Muscle of back (tissue), 11 donors: Measurements from ENCODE around the gene CX3CR1. TPM values are rescaled to one million over a fixed set of nuclear protein-coding genes. Genes with fewer than 3 reads are reported as not detected.
"Not testable (repeated sequence)": the region's sequence is repeated elsewhere in the genome, so short reads cannot be mapped to it uniquely, and the experiment has no call there.

ENCODE experiments used
- DNase-seq, 3 donors: peaks; one replicate each; pipeline versions ENCODE4 v3.0.0 to v3.0.0-alpha.2; 2013
- polyA plus RNA-seq, 10 donors: library from polyadenylated mRNA; unstranded; fragments of 120-200 nt; gene quantifications; one replicate each; pipeline ENCODE4 v1.2.1, GENCODE V29; 2013; ENCODE audit not compliant: insufficient read length in 10 of 10

CX3CR1 gene
- polyA plus RNA-seq, 10 donors = 2.1 to 4.7 (median 4.1) TPM

- no peak for DNase-seq
These were observed 11.9 kb downstream of the CX3CR1 start for GRCh38 chr3:39267631-39268548.

DNA sequence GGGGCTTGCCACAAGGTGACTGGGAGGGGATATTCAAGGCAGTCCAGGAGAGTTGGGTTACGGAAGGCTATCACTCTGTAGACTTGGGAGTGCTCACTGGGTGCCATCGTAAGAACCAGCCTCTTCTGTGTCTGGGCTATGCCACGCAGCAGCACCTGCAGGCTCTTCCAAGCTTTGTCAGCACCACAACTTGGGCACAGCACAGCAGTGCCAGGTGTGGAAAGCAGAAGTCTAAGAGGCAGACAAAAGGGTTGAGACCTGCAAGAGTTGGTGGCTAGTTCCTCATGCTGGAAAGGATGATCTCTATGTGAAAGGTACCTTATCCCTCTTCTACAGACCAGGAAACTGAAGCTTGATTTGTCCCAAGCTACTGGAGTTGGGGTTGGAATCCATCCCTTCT is 15.8 kb downstream of the CX3CR1 start:
- DNase-seq = no peak

DNA sequence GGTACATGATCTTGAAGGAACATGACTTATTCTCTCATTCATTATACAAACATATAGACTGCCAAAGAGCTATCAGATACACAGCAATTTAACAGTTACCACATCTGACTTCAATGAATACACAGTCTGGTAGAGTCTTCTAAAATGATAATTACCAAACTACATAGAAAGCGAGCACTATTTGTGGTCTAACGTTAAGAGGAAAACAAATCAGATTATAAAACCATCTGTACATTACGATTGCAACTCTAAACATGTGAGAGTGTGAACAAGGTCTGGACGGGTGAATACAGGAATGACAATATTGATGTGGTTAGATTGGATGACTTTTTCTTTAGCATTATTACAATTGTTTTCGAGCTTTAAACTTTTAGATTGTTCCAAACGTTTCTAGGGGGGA is 16.3 kb downstream of the CX3CR1 start:
- DNase-seq = no peak

DNA sequence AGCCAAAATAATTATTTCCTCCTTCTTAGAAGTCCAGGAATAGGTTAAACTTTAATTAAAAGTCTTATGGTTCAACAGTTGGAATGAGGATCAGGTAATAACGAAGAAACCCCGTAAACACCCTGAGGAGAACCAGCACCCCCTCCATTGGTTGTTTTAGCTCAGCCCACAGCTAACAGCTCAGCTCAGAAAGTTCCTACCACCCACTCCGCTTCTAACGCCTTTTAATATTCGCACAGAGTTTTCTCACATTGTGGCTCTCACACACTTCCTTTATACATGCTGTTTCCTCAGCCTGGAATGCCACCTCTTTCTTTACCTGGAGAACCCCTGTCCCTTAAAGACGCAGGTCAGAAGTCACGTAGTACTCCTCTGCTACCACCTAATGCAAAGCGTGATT is 17.0 kb downstream of the CX3CR1 start:
- DNase-seq = no peak

DNA sequence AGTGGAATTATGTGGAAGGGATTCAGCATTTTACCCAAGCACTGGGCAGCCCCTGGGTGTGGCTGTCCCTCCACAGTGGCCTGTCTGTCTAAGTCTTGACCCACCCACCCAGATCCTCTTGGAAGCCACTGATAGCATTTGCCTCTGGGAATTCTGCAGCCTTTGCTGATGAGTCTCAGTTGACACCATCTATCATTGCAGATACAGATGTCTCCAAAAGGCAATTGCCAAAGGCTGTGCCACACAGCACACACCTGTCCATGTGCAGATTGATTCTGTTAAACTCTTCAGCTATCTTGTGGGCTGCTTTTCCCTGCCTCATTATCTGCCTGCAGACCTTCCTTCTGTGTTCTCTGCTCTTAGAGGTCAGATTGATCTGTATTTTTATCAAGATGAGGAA is 18.1 kb downstream of the CX3CR1 start:
- DNase-seq = peak in 1 of 3 donors; percentile 20

GRCh38 chr3:39260957-39261356 is 18.9 kb downstream of the CX3CR1 start:
- DNase-seq = peak; percentile 82

DNA sequence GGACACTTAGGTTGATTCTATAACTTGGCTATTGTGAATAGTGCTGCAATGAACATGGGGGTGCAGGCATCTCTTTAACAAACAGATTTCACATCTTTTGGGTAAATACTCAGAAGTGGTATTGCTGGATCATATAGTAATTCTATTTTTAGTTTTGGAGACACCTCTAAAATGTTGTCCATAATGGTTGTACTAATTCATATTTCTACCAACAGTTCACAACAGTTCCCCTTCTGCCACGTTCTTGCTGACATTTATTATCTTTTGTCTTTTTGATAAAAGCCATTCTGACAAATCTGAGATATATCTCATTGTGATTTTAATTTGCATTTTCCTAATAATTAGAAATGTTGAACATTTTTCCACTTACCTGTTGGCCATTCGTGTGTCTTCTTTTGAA is 19.5 kb downstream of the CX3CR1 start:
- DNase-seq = no peak

- peak in 1 of 3 donors; percentile 26 for DNase-seq
These were observed 24.1 kb downstream of the CX3CR1 start for GRCh38 chr3:39255503-39256325.

DNA sequence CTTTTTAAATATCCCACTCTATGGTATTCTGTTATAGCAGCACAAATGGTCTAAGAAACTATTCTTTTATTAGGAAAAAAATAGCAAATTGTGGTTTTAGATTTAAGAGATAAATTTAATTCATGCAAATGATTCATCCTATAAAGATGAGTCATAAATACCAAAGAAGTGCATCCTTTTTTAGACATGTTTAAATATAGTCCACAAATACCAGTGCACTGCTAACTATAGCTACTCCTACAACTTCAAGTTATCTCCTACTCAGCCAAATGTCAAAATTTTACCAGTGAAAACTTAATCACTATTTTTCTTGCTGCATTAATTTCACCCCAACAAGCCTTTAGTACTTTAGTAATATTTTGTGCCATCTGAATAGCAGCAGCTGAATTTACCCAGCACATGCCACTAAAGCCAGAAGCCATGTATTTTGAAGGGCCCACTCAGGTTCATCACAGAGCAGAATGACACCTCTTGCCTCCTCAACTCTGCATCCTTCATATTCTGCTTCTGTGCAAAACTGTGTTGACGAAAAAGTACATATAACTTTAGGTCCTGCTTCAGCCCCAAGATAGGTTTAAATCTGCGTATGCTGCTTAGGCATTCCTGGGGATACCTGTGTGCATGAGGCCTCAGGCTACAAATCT is 24.9 kb downstream of the CX3CR1 start:
- peak in 1 of 3 donors; percentile 42 for DNase-seq

DNA sequence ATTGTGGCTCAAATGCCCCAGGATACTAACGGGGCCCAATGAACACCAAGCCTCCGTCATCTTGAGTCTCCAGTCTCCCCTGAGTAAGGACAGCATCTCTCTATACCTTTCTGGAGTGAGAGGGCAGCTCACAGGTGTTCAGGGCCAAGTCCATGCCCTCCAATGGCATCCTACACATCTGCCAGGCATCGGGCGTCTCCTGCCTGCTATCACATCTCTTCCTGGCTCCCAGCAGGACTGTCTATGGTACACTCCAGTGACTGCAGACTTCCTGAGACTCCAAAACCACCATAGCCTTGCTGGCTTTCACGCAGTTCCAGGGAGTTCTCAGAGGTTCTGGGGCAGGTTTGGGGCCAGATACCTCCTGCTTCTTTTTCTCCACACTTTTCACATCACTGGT is 28.3 kb downstream of the CX3CR1 start:
- no peak for DNase-seq

- DNase-seq = peak; percentile 27 to 42 (median 33)
These were observed 29.6 kb downstream of the CX3CR1 start for GRCh38 chr3:39250116-39250747.

- no peak for DNase-seq
These were observed 30.3 kb downstream of the CX3CR1 start for GRCh38 chr3:39249453-39250115.

DNA sequence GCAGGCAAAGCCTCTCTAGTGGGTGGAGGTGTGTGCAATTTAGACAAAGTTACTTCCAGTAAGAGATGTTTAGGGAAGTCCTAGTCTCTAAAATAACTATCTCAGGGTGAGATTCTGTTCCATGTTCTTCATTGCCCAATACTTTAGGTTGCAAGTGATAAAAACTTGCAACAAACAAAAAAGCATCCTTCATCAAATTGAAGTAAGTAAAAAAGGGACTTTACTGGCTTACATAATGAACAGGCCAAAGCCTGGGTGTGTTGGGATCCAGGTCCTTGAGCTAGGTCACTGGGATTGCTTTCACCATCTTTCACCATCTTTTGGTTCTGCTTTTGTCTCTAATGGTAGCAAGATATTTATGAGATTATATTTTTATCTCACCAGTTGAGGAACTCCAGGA is 38.3 kb downstream of the CX3CR1 start:
- no peak for DNase-seq

DNA sequence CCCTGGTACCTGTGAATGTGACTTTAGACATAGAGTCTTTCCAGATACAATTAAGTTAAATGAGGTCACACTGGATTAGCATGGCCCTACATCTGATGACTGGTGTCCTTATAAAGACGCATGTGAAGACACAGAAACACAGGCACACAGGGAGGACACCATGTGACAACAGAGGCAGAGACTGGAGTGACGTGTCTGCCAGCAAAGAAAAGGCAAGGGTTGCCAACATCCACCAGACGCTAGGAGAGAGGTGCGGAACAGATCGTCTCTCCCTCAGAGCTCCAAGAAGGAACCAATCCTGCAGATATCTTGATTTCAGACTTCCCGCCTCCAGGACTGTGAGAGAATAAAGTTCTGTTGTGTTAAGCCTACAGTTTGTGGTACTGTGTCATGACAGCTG is 42.8 kb downstream of the CX3CR1 start:
- DNase-seq = no peak

DNA sequence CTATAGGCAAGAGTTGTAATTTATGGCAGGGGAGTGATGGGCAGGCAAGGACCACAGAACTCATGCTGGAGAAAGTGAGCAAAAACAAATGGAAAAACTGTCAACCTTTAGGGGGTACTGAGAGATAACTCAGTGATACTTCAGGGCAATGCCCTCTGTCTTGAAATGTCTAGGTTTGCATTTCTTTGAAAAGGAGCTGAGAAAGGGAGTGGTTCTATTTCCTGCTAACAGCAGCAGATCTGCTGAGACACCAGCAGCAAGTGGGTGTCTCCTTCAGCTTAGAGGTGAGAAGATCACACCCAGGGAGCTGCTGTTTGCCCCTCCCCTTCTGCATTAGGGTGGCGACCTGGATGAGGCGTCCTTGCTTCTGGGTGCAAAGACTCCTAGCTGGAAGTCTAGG is 45.2 kb downstream of the CX3CR1 start:
- no peak for DNase-seq

DNA sequence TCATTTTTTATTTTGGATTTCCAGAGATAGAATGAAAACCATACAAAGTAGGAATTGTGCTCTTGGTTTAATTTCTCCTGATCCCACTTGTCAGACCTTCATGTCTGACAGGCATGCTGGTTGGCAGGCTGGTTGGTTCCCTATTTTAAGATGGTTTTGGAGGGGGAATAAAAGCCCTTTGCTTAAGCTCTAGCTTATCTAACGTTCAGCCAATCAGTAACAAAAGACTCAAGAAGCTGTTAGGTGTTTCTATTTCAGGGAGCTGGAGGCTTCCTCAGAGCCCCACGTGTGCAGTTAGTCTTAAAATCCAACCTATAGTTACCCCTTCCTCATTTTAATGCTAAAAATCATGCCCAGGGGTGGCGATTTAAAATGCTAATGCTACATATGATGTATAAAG is 47.0 kb downstream of the CX3CR1 start:
- DNase-seq = no peak

DNA sequence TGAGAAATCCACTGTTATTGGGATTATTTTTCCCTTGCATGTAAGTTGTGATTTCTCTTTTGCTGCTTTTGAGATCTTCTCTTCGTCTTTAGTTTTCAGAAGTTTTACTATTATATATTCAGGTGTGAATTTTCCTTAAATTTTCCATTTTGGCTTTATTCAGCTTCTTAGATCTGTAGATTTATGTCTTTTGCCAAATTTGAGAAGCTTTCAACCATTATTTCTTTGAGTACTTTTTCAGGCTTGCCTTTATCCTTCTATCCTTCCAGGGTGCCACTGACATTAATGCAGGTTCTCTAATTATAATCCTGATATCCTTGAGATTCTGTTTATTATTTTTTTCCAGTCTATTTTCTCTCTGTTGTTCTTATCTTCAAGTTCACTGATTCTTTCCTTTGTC is 49.4 kb downstream of the CX3CR1 start:
- no peak for DNase-seq

GRCh38 chr3:39228496-39228895 is 51.3 kb downstream of the CX3CR1 start:
- DNase-seq = no peak

DNA sequence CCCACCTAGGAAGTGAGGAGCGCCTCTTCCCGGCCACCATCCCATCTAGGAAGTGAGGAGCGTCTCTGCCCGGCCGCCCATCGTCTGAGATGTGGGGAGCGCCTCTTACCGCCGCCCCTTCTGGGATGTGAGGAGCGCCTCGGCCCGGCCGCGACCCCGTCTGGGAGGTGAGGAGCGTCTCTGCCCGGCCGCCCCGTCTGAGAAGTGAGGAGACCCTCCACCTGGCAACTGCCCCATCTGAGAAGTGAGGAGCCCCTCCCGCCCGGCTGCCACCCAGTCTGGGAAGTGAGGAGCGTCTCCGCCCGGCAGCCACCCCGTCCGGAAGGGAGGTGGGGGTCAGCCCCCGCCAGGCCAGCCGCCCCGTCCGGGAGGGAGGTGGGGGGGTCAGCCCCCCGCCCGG is 52.2 kb downstream of the CX3CR1 start:
- DNase-seq = not testable (repeated sequence)

- no peak for DNase-seq
These were observed 53.6 kb downstream of the CX3CR1 start for GRCh38 chr3:39226106-39226741.

- DNase-seq = no peak
These were observed 55.5 kb downstream of the CX3CR1 start for GRCh38 chr3:39224288-39224687.
